GM18870 (cell line): ENCODE results near the gene KCNMA1.

Experiments used
- ATAC-seq: cut with Tn5 transposase; IDR thresholded peaks from one replicate; pipeline ENCODE4 v1.9.1; 2021; ENCODE audit warnings: moderate library complexity; ENCODE audit not compliant: unreplicated experiment

Gene KCNMA1

DNA sequence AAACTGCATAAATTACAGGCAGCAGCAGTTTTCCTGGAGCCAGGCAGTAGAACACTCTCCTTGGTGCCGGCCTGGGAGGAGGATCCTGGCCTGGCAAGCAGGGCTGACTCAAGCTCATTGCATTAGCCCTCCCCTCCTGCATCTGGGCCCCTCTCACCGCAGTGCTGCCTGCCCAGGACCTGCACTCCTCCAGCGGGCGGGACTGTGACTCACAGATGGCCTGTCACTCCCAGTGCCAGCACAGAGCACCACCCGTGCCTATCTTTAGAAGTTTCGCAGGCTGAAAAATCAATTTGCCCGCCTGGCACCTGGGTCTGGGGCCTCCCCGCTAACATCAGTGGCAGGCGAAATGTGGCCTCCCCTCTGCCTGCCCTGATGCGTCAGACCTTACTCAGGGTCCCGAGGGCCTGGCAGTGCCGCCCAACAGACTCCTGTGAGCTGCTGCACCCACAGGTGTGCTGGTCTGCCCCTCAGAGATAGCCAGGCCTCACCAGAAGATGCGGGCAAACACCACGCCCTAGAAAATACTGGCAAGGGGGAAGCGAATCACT is 123.8 kb downstream of the KCNMA1 start:
- no peak for ATAC-seq

DNA sequence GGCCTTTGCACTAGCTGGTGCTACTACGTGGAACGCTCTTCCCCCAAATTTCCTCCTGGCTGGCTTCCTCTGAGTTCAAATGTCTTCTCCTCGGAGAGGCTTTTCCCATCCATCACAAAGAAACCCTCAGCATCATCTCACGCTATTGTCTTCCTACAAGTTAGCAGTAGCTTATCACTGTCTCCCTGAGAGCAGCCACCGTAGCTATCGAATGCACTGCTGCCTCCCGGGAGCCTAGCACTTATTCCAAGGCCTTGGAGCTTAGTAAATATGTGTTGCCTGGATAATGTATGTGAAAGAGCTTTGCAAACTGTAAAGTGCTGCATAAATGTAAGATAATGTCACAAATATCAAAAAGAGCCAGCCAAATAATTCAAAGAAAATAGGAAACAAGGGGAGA is 124.4 kb downstream of the KCNMA1 start:
- ATAC-seq, result no peak

DNA sequence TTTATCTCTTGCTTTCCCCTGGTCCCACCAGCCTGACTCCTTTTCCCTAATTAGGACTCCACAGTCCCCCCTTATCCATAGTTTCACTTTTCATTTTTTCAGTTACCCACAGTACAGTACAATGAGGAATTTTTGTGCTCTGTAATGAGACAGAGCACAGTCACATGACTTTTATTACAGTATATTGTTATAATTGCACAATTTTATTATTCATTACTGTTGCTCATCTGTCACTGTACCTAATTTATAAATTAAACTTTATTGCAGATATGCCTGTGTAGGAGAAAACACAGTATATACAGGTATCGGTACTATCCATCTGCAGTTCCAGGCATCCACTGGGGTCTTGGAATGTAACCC is 125.4 kb downstream of the KCNMA1 start:
- ATAC-seq, result no peak

DNA sequence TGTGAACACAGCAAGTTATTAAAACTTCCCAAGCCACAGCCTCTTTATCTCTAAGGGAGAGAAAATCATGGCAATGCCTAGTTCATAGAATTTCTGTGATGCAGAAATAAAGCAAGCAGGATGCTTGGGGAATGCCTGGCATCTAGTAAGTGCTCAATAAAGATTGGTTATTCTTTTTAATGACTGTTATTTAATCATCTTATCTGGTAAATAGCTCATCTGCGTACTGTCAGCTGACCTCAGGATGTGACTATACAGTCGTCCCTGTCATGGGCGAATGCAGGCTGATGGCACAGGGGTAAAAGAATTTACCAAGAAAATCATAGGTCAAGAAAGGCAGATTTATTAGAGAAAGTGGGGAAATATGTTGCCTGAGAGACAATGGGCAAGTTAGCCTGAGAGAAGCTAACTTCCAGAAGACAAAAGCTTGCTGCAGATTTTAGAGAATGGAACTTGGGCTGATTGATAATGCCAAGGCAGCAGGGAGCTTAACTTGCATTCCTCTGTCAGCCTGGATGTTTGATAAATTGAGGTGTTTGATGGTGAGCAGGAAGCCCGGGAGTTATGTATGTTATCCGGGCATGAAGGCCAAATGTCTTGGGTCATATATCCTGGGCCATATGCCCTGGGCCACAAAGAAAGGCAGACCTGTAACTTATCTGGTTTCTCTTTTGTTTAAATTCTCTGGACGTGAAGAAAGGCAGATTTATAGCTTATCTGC is 126.0 kb downstream of the KCNMA1 start:
- ATAC-seq, result no peak

DNA sequence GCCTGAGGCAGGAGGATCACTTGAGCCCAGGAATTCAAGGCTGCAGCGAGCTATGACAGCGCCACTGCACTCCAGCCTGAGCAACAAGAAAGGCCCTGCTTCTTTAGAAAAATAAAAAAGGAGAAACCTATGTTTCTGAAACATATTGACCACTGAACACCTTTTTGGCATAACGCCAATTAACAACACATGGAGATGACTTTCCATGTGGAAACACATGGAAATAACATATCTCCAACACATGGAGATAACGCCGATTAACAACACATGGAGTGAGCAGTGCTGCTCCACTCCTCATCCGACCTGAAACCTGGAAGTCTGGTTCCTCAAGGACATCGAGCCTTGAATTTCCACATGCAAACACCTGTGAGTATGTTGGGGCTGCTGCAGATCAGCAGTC is 126.9 kb downstream of the KCNMA1 start:
- no peak for ATAC-seq

DNA sequence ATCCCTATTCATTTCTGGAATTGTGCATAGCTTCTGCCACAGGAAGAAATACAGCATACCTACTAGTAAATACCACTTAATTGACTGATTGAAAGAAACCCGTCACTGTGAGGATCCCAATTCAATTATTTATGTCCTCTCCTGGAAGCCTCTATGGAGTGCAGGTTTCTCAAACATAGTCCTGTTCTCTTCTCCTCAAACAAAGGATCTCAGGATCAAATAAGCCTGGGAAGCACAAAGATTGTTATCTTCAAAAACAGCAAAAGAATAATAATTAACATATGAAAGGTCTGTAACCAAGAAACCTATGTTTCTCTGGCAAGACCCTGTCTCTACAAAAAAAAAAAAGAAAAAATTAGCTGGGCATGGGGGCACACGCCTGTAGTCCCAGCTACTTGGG is 127.3 kb downstream of the KCNMA1 start:
- no peak for ATAC-seq

DNA sequence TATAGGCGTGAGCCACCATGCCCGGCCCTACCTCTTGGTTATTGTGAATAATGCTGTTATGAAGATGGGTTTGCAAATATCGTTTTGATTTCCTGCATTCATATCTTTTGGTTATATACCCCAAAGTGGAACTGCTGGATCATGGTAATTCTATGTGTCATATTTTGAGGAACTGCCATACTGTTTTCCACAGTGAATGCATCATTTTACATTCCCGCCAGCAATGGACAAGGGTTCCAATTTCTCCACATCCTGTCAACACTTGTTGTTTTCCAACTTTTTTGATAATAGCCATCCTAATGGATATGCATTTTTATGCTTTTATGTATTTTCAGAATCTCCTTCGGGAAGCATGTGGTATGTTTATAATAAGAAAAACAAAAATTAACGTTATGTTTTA is 128.2 kb downstream of the KCNMA1 start:
- ATAC-seq, result no peak

DNA sequence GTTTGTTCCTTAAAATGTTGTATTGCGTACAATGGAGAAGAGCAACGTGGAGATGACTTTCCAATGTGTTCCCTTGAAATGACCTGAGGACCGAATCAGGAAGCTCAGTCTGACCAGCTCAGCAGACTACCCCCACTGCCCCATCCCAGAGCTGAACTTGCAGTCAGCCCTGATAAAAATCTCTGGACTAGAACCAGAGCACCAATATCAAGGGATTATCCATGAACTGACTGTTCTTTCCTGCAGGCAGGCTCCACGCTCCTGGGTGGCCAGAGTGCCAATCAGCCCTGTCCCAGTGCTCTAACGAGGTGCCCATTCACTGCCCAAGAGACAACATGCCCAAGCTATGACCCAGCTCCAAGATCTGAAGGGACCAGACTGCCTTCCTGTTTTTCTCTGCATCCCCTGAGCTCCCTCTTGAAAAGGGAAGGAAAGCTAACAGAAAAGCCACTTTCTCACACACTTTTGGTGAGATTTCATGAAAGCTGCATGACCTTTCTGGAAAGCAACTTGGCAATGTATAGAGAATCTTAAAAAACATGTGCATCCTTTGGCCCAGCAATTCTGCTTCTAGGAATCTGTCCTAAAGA is 130.2 kb downstream of the KCNMA1 start:
- no peak for ATAC-seq

DNA sequence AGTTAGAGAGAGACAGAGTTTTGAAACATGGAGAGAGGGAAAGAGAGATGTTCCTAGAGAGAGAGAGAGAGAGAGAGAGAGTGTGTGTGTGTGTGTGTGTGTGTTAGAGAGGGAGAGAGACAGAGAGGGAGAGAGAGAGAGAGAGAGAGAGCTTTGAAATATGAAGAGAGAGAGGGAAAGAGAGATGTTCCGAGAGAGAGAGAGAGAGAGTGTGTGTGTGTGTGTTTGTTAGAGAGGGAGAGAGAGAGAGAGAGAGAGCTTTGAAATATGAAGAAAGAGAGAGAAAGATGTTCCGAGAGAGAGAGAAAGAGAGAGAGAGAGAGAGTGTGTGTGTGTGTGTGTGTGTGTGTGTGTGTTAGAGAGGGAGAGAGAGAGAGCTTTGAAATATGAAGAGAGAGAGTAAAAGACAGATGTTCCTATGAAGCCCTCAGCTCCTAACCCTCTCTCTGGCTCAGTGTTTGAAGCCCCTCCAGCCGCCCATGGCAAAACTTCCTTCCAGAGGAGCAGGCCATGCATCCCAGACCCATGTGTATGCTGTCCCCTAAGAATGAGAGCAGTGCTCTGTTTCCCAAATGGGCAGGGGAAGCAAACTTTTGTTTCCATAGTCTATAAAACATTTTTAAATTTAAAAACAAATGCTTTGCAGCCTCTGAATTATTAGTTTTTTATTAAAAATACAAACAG is 130.9 kb downstream of the KCNMA1 start:
- no peak for ATAC-seq

DNA sequence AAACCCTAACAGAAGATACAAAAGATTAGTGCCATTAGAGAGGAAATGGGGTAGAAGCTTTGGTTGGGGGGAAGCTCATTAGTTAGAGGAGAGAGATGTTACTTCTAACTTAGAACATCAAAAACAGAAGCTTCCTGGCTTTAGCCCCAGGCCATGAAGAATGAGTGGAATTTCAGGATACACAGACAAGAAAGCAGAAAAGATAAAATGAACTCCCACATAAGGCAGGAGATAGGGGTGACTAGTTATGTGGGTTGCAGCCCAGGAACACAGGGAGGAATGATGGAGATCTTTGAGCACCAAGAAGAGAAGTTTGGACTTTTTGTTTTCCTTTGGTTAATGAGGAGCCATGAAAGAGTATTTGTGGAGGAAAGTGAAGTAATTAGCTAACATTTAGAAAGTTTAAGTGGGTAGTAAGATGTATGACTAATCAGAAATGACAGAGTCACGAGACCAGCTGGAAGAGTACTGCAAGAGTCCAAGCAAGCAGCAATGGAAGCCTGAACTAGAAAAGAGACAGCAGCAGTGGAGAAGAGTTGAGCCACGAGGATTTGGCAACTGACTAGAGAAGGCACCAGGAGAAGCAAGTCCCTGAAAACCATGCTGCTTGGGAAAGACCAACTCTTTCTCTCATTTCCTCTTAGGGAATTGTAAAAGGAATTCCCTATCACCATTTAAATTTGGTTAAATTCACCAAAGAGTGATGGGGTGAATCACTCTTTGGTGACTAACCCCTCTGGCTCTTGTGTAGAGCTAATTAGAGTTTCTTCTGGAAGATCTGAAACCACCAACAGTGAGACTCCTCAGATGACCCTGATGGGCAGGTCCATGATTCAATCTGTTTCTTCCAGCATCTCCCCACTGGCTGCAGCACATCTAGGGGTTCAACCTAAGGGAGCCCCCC is 131.9 kb downstream of the KCNMA1 start:
- no peak for ATAC-seq

DNA sequence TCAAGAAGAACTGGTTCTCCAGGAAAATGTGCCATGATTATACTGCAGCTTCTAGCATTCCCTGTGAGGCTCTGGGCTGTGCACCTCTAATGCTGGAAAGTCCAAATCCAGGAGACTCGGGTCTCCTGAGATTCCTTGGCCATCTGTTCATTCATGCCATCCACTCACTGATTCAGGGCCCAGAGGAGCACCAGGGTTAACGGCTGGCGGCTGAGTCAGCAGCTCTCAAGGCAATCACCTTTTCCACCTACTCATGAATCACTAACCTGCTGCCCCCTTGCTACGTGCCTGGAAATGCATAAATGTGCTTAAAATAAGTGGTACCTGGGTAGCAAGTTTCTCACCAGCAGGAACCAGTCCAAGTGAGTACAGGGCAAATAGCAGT is 132.7 kb downstream of the KCNMA1 start:
- ATAC-seq, result no peak

DNA sequence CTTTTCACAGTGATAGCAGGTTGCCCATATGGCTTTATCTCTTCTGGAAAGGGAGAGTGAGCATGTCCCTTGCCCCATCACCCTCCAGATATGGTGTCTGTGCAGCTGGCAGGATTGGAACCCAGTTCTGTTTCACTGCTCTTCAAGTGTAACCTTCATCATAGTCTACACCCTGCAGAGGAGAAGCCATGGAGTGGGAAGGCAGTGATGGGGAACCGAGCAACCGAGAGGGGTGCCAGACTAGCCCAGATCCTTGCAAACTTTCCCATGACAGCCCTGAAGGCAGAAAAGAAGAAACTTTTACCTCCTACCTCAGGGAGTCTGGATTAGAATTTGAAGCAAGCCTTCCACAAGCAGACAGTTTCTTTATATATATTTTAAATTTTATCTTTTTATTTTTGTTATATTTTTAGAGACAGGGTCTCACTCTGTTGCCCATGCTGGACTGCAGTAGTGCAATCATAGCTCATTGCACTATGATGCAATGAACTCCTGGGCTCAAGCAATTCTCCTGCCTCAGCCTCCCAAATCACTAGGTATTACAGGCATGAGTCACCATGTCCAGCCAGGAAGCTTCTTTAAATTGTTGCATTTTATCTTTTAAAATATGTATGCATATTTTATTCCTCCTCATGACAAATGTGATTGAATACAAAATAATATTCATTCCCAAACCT is 133.3 kb downstream of the KCNMA1 start:
- ATAC-seq, result no peak

DNA sequence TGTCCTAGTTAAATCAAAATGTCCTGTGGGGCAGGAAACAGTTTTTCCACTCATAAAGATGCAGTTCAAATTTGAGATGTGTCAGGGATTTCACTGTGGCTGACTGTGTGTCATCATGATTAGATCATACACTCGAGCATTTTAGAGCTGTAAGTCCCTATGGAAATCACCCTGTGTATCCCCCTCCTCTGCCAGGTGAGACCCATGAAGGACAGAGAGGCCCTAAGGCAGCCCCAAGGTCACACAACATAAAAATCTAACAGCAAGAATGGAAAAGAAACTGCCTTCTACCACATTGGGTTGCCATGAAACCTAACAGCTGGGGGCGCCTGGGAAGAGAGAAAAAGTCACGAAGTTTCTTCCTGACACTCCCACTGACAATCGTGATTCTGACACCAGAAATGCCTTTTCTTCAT is 135.8 kb downstream of the KCNMA1 start:
- ATAC-seq, result no peak

DNA sequence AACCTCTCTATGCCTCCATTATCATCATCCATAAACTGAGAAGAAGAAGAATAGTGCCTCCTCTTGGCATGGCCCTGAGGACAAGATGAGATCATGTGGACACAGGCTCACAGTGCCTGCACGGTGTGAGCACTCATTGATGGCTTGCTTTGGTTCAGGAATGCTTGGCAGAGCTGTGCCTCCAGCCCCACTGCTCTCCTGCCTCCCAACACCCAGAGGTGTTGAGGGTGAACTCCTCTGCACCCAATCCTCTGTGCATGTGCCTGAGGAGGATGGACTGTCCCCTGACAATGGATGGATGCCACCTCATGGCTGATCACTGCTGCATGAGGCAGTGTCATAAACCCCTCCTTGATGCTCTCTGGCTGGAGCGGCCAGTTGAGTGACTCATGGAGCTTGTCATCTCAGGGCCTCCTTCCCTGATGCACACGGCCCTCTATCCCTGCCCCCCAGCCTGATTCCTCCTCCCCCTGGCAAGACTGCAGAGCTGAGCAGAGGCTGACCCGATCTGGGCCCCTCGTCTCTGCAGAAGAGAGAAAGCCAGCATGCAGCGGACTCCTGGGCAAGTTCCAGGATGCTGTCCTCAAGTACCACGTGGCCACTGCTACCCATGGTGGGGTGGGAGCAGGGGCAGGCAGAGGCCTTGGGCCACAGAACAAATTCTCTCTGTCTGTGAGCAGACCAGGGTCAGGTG is 136.3 kb downstream of the KCNMA1 start:
- ATAC-seq, result peak; percentile 10

DNA sequence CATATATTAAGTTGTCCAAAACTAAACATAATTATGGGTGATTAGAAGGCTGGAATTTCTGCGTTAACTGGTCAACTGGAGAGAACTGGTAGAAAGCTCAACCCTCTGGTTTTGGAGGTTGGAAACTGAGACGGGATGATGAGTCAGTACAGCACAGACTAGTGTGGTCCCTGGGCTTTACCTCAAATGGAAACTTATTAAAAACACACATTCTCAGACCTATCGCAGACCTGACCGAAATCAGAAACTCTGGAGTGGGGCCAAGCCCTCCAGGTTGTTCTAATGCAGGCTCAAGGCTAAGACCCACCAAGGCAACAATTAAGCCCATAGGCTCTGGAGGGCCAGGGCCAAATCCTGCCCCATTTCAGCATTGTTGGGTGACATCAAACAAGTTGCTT is 136.9 kb downstream of the KCNMA1 start:
- peak; percentile 66 for ATAC-seq

DNA sequence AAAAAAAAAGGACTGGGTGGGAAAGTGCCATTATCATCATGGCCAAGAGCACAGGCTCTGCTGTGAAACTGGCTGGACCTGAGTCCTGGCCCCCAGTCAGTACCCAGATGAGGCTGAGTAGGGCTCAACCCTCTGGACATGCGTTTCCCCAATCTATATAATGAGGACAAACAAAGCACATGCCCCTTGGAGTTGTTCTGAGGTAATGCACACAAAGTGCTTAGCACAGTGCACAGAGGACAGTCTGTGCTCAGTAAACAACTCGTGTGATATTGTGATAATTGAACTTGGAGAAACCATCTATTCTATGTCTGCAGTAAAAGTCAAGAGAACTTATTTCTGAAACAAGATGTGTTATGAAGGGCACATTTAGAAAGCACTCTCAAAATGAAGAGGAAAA is 138.8 kb downstream of the KCNMA1 start:
- ATAC-seq, result no peak

DNA sequence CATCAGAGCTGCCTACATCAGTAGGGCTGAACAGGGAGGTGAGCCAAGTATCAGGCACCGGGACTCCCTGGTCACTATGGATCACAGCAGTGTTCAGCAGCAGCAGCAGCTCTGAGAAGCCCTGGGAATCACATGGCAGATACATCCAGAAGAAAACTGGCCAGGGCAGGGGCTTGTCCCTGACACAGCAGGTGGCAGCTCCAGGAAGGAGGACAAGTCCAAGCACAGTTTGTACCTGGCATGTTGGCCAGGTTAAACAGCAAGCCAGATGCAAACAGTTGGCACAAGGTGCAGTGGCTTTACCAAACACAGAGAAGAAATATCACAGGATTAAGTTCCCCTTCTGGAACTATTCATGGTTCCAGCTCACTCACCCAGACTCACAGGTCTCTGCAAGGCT is 139.4 kb downstream of the KCNMA1 start:
- ATAC-seq, result no peak

DNA sequence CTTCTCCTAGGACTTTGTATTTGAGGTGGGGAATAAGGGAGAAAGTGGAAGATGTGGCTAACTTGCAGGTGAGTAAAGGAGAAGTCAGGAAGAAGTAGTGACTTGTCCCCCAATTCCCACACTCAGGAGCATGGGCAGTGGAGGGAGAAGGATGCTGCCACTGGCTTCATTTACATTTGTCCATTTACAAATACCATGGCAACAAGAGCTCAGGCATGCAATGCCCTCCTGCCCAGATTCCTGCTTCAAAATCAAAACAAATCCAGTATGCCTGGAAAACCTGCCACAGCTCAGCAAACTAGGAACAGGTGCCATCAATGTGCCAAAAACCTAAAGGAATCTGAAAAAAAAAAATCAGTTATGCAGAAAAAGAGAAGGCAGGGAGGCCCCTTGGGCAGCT is 139.9 kb downstream of the KCNMA1 start:
- ATAC-seq, result no peak

DNA sequence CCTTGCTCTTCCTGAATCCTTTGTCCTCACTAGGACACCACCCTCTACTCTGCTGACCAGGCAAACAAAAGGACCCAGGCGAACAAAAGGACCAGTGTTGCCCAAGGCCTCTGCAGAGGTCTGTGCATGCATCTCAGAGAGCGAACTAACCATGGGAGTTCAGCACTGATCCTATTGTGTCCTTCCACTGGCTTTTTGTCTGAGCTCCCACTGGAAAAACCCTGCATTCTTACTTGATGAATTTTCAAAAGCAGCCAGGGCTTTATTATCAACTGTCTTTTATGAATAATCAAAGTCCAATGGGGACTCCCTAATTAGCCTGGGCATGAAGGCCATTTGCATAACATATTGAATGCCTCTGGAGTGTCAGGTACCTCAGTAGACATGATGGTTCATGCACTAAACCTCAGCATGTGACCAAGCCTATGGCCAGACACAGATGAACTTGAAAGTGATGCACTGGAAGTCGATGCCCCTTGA is 140.6 kb downstream of the KCNMA1 start:
- no peak for ATAC-seq
